Spleen (tissue), 11 donors: Measurements from ENCODE around the gene RIMBP2. TPM values are rescaled to one million over a fixed set of nuclear protein-coding genes. Genes with fewer than 3 reads are reported as not detected.
A peak's percentile ranks its signal among the peaks of the same experiment; 100 is the strongest.

Experiments used
- DNase-seq: peaks from one replicate; pipeline ENCODE4 v3.0.0-alpha.2; 2020
- H3K27ac ChIP-seq, 8 donors: fragments of 200-600 bp; sonication (generic) in 7 of 8; 1 replicate in 4 of 8; 2 replicates in 4 of 8; pipeline versions ENCODE4 v1.5.0 to v1.8.0; 2016 to 2021; ENCODE audit warnings: inconsistent platforms in 4 of 8, mild to moderate bottlenecking in 4 of 8, moderate library complexity in 1 of 8
- H3K27me3 ChIP-seq, 7 donors: fragments of 200-600 bp; sonication (generic) in 6 of 7; replicated peaks in 1 of 7; 1 replicate in 4 of 7; 2 replicates in 3 of 7; pipeline versions ENCODE4 v1.5.0 to v1.8.0; 2016 to 2021; ENCODE audit warnings: inconsistent platforms in 3 of 7, mild to moderate bottlenecking in 1 of 7
- H3K36me3 ChIP-seq, 6 donors: fragments of 200-600 bp; sonication (generic) in 5 of 6; 1 replicate in 4 of 6; 2 replicates in 2 of 6; pipeline versions ENCODE4 v1.5.0 to v1.8.0; 2016 to 2021; ENCODE audit warnings: inconsistent platforms in 2 of 6
- H3K4me1 ChIP-seq, 6 donors: fragments of 200-600 bp; sonication (generic) in 5 of 6; 1 replicate in 3 of 6; 2 replicates in 3 of 6; pipeline versions ENCODE4 v1.5.0 to v1.8.0; 2016 to 2021; ENCODE audit warnings: inconsistent platforms in 3 of 6
- H3K4me3 ChIP-seq, 8 donors: fragments of 200-600 bp; sonication (generic) in 7 of 8; 1 replicate in 4 of 8; 2 replicates in 4 of 8; pipeline versions ENCODE4 v1.5.0 to v1.8.0; 2016 to 2021; ENCODE audit warnings: inconsistent platforms in 4 of 8, mild to moderate bottlenecking in 4 of 8, moderate library complexity in 2 of 8
- H3K9me3 ChIP-seq, 8 donors: fragments of 200-600 bp; sonication (generic) in 7 of 8; 1 replicate in 4 of 8; 2 replicates in 4 of 8; pipeline versions ENCODE4 v1.5.0 to v1.8.0; 2016 to 2021; ENCODE audit warnings: inconsistent platforms in 4 of 8
- POLR2A ChIP-seq, 3 donors: fragments of 450-650 bp; IDR thresholded peaks; one replicate each; pipeline ENCODE4 v1.5.1; 2017; ENCODE audit warnings: antibody characterized with exemption in 3 of 3, mild to moderate bottlenecking in 1 of 3
- POLR2AphosphoS5 ChIP-seq, 3 donors: sonication (generic); formaldehyde crosslinking; IDR thresholded peaks; one replicate each; pipeline ENCODE4 v1.5.1; 2017; ENCODE audit warnings: antibody characterized with exemption in 3 of 3
- WGBS, 5 donors: extraction: QIAGEN DNeasy Blood & Tissue Kit in 3 of 5; methylation state at CpG; one replicate each; pipeline versions ENCODE4 v1.1.5 to v1.1.7; 2013 to 2018; 5-methylcytosine and 5-hydroxymethylcytosine counted together
- intact Hi-C: fragments of 100-400 bp; cut with DNase I; formaldehyde crosslinking; loops from one replicate; pipeline ENCODE4 v1.15.0; 2023; ENCODE audit warnings: low total_unique reads
- polyA plus RNA-seq, 3 donors: library from polyadenylated mRNA; stranded (reverse); fragments of 200-250 nt; gene quantifications; one replicate each; pipeline ENCODE4 v1.2.1, GENCODE V29; 2013
- total RNA-seq, 7 donors: library from RNA; depleted of rRNA in 3 of 7; stranded (reverse); fragments of >200 nt in 3 of 7; fragmentation: NEBNext Ultra II Directional in 4 of 7; extraction: Animal tissue kit (Norgen Biotek cat#: 25700) in 4 of 7; gene quantifications; one replicate each; pipeline versions ENCODE4 v1.1.0 to v1.2.1, GENCODE V29; 2016 to 2021
- TF ChIP-seq, protein P1 (sequence below), 11 experiments: fragments of 200-600 bp in 7 of 11; fragments of 450-650 bp in 4 of 11; sonication (generic) in 4 of 11; IDR thresholded peaks in 8 of 11; conservative IDR thresholded peaks in 3 of 11; 1 replicate in 7 of 11; 2 replicates in 4 of 11; pipeline versions ENCODE4 v1.4.0 to v1.8.0; 2016 to 2021; ENCODE audit warnings: antibody characterized with exemption in 11 of 11, inconsistent platforms in 4 of 11, mild to moderate bottlenecking in 1 of 11
- donor health status: healthy with polysubstance abuse.
- donor health status: DM: no; HTN: no; CAD: no; lungs with moderate emphysema.
- donor health status: DM: no; HTN: no; CAD: no.
- donor health status: Bipolar disorder and iron deficiency.
- donor health status: healthy.
- donor health status: DM: no; HTN: no; CAD: no.
- donor health status: DM: yes; HTN: yes; CAD: no.

Gene RIMBP2
- total and polyA plus RNA-seq, 10 donors: 0.05 to 5.2 (median 0.95) TPM

DNA sequence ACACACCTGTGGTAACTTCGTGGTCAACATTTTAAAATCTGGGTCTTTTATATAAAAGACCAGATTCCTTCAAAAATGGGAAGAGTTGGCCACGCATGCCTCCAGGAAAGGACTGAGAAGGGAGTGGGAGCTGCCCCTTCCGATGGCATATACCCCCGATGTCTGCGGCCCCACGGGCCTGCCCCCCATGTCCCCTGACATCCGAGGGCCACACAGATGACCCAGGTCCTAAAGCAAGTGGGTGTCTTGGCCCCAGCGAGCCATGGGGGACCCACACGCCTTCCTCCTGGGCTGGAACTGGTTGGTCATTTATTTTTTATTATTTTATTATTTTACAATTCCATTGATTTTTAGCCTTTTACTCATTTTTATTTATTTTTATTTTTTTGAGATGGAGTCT, 235.9 kb downstream of the RIMBP2 start:
- no peak overlapping the region for H3K27ac ChIP-seq
- WGBS, 5 donors: 78 to 89% (median 86%) methylated on average over 9 of the region's 9 CpGs
- DNase-seq: no peak
- no peaks in the 10 kb centered on the region for H3K4me1 ChIP-seq
- TF ChIP-seq, protein P1, sequence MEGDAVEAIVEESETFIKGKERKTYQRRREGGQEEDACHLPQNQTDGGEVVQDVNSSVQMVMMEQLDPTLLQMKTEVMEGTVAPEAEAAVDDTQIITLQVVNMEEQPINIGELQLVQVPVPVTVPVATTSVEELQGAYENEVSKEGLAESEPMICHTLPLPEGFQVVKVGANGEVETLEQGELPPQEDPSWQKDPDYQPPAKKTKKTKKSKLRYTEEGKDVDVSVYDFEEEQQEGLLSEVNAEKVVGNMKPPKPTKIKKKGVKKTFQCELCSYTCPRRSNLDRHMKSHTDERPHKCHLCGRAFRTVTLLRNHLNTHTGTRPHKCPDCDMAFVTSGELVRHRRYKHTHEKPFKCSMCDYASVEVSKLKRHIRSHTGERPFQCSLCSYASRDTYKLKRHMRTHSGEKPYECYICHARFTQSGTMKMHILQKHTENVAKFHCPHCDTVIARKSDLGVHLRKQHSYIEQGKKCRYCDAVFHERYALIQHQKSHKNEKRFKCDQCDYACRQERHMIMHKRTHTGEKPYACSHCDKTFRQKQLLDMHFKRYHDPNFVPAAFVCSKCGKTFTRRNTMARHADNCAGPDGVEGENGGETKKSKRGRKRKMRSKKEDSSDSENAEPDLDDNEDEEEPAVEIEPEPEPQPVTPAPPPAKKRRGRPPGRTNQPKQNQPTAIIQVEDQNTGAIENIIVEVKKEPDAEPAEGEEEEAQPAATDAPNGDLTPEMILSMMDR (IDR thresholded peaks at IDR 0.05 in 8 of 11, conservative IDR thresholded peaks at IDR 0.05 in 3 of 11): no peak
- no peak for TF ChIP-seq POLR2AphosphoS5 (IDR thresholded peaks at IDR 0.05)
- intact Hi-C loops: no loop called here
- H3K9me3 ChIP-seq: no peaks in the 10 kb centered on the region
- no peaks in the 10 kb centered on the region for H3K36me3 ChIP-seq
- H3K27me3 ChIP-seq: peaks cover 0 to 33% (median 0%) of the 10 kb centered on the region in 7 donors
- H3K4me3 ChIP-seq: no peak overlapping the region

DNA sequence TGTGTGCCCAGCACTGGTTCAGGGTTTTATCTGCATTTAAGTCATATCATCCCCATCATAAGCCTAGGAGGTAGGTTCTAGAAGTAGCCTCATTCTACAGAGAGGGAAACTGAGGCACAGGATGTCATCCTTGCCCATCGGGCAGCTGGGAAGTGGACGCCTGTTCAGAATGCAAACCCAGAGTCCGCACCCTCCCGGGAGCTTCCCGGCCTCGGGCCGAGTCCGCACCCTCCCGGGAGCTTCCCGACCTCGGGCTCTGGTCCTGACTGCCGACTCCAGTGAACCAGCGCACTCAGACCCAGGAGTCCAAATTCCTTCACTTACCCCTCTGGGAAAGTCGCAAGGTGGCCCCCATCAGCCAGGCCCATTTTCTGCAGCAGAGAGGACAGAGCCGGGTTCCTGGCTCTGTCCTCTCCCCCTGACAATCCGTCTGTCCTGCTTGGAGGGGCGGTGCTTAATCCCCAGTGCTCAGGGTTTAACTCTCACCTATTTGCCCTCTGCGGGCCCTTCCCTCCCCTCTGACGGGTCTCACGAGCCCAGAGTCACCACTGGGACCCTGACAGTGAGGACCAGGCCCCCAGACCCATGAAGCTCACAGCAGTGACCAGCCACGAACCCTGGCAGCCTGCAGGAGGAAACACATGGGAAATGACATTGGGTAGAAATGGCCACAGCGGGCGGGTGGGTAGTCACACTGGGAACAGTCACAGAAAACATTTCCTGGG, 236.5 kb downstream of the RIMBP2 start:
- no peaks in the 10 kb centered on the region for H3K4me1 ChIP-seq
- H3K4me3 ChIP-seq: no peak overlapping the region
- peaks cover 0 to 33% (median 0%) of the 10 kb centered on the region in 7 donors for H3K27me3 ChIP-seq
- TF ChIP-seq, protein P1 (IDR thresholded peaks at IDR 0.05 in 8 of 11, conservative IDR thresholded peaks at IDR 0.05 in 3 of 11): no peak
- intact Hi-C loops: no loop called here
- no peaks in the 10 kb centered on the region for H3K36me3 ChIP-seq
- H3K27ac ChIP-seq: no peak overlapping the region
- DNase-seq: no peak
- no peaks in the 10 kb centered on the region for H3K9me3 ChIP-seq
- WGBS, 5 donors: 66 to 77% (median 72%) methylated on average over 20 to 23 of the region's 23 CpGs

DNA sequence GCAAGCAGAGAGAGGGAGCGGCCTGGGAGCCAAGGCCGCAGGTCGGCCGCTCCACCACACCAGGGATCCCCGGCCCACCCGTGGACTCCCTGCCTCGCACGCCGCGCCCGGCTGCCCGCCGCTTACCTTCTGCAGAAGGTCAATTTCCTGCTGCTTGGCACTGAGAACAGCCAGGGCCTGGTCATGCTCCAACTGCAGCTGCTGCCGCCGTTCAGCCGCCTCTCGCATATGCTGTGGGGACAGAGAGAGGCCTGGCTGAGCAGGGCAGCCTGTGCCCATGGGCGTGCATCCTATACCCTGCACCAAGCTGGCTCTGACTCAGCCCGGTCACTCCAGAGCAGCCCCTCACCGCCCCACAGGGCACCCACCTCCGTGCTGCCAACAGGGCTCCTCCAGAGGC, 237.3 kb downstream of the RIMBP2 start:
- Histone ChIP-seq H3K27me3 (peaks cover 0 to 33% (median 0%) of the 10 kb centered on the region in 7 donors), H3K9me3 (no peaks in the 10 kb centered on the region), H3K4me3 (peak overlapping the region in 1 of 8 donors; percentile 5), H3K4me1 (no peaks in the 10 kb centered on the region), H3K27ac (no peak overlapping the region), H3K36me3 (no peaks in the 10 kb centered on the region)
- 80 to 94% (median 89%) methylated on average over 21 of the region's 21 CpGs for WGBS, 5 donors
- intact Hi-C loops: no loop called here
- TF ChIP-seq POLR2AphosphoS5 (IDR thresholded peaks at IDR 0.05): no peak
- TF ChIP-seq, protein P1 (IDR thresholded peaks at IDR 0.05 in 8 of 11, conservative IDR thresholded peaks at IDR 0.05 in 3 of 11): no peak
- no peak for TF ChIP-seq POLR2A (IDR thresholded peaks at IDR 0.05)
- no peak for DNase-seq

DNA sequence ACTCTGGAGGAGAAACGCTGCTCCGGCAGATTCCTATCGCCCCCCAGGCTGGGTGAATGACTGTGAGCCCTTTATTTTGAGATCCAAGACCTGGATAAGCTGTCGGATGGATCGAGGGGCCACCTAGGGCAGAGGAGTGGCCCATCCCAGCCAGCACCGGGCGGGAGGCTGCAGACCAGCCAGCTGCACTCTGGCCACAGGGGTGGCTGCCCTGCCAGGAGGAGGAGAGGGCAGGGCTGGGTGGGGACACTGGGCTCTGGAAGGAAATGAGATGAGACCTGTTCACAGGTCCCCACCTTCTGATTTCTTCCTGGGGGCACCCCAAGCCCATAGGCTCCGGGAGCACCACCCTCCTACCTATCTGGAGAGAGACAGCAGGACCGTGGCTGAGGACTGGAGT, 238.4 kb downstream of the RIMBP2 start:
- H3K4me1 ChIP-seq: no peaks in the 10 kb centered on the region
- TF ChIP-seq, protein P1 (IDR thresholded peaks at IDR 0.05 in 8 of 11, conservative IDR thresholded peaks at IDR 0.05 in 3 of 11): no peak
- no peak for TF ChIP-seq POLR2A (IDR thresholded peaks at IDR 0.05)
- no peak for TF ChIP-seq POLR2AphosphoS5 (IDR thresholded peaks at IDR 0.05)
- no peak for DNase-seq
- H3K27me3 ChIP-seq: peaks cover 0 to 33% (median 0%) of the 10 kb centered on the region in 7 donors
- no peak overlapping the region for H3K27ac ChIP-seq
- no peak overlapping the region for H3K4me3 ChIP-seq
- intact Hi-C loops: no loop called here
- WGBS, 5 donors: 58 to 79% (median 68%) methylated on average over 5 to 9 of the region's 9 CpGs
- no peaks in the 10 kb centered on the region for H3K9me3 ChIP-seq
- H3K36me3 ChIP-seq: no peaks in the 10 kb centered on the region
